ENCODE results near the gene PATJ.

GRCh38 chr1:62142496-62142895, 400.2 kb downstream of the PATJ start:
- TF ChIP-seq CTCF (IDR thresholded peaks at IDR 0.05) (no peak), POLR2A (IDR thresholded peaks at IDR 0.05) (no peak)

All from esophagus squamous epithelium (tissue), 4 donors.